Measurements from ENCODE around the gene ZMYND8. TPM values are rescaled to one million over a fixed set of nuclear protein-coding genes. Genes with fewer than 3 reads are reported as not detected.

ZMYND8 gene
- total RNA-seq, 2 donors from 2014 or later = 18.9 to 19.1 TPM

DNA sequence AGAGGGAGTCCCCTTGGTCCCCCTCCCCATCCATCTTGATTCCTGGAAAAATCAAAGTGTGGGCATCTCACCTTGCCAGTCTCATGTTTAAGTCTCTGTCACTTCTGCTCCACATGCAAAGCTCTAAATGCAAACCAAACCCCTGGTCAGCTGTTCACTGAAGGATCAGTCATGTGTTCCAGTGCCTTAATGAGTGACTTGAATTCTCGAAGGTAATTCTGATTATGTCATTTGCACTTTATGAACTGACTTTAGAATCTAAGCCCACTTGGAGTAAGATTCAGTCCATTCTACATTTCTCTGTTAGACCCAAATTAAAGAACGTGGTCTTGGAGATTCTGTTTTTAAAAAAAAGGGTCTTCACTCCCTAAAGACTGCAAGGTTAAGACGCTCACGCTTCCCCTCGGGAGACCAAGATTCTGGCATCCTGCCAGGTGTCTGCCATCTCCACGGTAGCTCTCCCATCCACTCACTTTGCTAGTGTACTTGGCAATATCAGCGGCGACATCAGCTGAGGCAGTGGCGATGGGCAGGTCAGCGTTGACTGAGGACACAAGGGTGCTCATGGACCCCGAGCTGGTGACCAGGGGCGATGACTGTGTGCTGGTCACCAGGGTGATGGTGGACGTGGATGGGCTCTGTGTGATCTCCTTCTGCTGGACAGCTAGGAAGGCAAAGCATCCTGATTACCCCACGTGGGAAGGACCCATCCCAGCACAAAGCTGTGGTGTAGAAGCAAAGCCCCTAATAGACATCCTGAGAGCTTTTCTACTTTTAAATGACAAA is 120.5 kb downstream of the ZMYND8 start:
- Histone ChIP-seq H3K27ac (no peak overlapping the region), H3K9me3 (no peaks in the 10 kb centered on the region), H3K4me3 (no peak overlapping the region), H3K36me3 (replicated peaks in 1 of 2; ENCODE audit: insufficient read depth in 1 of 2, low read depth in 2 of 2) (peaks cover 6 to 21% of the 10 kb centered on the region in 2 donors), H3K27me3 (no peaks in the 10 kb centered on the region), H3K4me1 (no peaks in the 10 kb centered on the region)
- WGBS, 2 donors = 84 to 90% methylated on average over 14 of the region's 14 CpGs
- no peak for DNase-seq
- TF ChIP-seq, protein P1, sequence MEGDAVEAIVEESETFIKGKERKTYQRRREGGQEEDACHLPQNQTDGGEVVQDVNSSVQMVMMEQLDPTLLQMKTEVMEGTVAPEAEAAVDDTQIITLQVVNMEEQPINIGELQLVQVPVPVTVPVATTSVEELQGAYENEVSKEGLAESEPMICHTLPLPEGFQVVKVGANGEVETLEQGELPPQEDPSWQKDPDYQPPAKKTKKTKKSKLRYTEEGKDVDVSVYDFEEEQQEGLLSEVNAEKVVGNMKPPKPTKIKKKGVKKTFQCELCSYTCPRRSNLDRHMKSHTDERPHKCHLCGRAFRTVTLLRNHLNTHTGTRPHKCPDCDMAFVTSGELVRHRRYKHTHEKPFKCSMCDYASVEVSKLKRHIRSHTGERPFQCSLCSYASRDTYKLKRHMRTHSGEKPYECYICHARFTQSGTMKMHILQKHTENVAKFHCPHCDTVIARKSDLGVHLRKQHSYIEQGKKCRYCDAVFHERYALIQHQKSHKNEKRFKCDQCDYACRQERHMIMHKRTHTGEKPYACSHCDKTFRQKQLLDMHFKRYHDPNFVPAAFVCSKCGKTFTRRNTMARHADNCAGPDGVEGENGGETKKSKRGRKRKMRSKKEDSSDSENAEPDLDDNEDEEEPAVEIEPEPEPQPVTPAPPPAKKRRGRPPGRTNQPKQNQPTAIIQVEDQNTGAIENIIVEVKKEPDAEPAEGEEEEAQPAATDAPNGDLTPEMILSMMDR (IDR thresholded peaks at IDR 0.05) = no peak
- TF ChIP-seq POLR2A (IDR thresholded peaks at IDR 0.05) = no peak
- intact Hi-C loops (cut with DNase I) = no loop called here
- no peak for ATAC-seq

DNA sequence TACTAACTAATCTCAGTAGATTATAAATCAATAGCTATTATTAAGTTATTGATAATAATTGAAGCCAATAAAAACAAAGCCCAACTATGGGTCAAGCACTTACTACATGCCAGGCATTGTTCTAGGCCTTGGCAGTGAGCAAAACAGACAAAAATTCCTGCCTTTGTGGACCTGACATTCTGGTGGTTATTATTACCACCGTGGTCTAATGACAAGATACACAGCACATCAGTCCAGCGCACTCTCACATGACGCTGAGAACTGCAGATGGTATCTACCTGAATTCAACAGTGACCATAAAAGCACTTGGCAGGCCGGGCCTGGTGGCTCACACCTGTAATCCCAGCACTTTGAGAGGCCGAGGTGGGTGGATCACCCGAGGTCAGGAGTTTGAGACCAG is 121.4 kb downstream of the ZMYND8 start:
- 94 to 95% methylated on average over 6 of the region's 6 CpGs for WGBS, 2 donors
- DNase-seq = no peak
- Histone ChIP-seq H3K27ac (no peak overlapping the region), H3K9me3 (no peaks in the 10 kb centered on the region), H3K27me3 (no peaks in the 10 kb centered on the region), H3K4me3 (no peak overlapping the region), H3K4me1 (no peaks in the 10 kb centered on the region), H3K36me3 (replicated peaks in 1 of 2; ENCODE audit: insufficient read depth in 1 of 2, low read depth in 2 of 2) (peaks cover 6 to 21% of the 10 kb centered on the region in 2 donors)
- intact Hi-C loops (cut with DNase I) = no loop called here
- ATAC-seq = no peak
- TF ChIP-seq, protein P1 (IDR thresholded peaks at IDR 0.05) = no peak
- TF ChIP-seq POLR2A (IDR thresholded peaks at IDR 0.05) = no peak

DNA sequence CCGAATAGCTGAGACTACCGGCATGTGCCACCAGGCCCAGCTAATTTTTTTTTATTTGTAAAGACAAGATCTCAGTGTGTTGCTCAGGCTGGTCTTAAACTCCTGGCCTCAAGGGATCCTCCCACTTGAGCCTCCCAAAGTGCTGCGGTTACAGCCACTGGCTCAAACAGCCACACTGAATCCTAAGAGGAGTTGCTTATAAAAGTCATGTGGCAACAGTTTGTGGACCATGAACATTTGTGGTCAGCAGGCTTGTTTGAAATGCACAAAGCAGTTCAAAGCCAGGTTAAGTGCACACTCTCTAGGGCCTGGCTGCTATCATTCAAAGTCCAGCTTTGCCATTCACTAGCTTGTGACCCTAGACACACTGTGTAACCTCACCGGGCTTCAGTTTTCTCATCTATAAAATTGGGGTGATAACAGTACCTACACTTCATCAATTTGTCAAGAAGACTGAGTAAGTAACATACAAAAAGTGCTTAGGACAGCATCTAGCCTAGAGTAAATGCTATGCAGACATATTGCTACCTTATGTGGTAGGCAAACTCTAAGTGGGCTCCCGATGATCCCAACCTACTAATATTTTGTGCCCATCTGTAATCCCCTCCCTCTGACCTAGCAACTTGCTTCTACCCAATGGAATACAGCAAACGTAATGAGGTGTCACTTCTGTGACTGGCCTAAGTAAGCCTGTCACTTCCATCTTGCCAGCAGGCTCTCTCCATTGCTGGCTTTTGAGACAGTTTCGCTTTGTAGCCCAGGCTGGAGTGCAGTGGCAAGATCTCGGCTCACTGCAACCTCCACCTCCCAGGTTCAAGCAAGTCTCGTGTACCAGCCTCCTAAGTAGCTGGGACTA is 122.9 kb downstream of the ZMYND8 start:
- Histone ChIP-seq H3K4me3 (no peak overlapping the region), H3K27ac (no peak overlapping the region), H3K27me3 (no peaks in the 10 kb centered on the region), H3K4me1 (no peaks in the 10 kb centered on the region), H3K36me3 (replicated peaks in 1 of 2; ENCODE audit: insufficient read depth in 1 of 2, low read depth in 2 of 2) (peaks cover 6 to 21% of the 10 kb centered on the region in 2 donors), H3K9me3 (no peaks in the 10 kb centered on the region)
- no peak for ATAC-seq
- intact Hi-C loops (cut with DNase I) = no loop called here
- 92 to 94% methylated on average over 6 to 9 of the region's 9 CpGs for WGBS, 2 donors
- no peak for DNase-seq
- TF ChIP-seq, protein P1 (IDR thresholded peaks at IDR 0.05) = no peak
- TF ChIP-seq POLR2A (IDR thresholded peaks at IDR 0.05) = no peak

DNA sequence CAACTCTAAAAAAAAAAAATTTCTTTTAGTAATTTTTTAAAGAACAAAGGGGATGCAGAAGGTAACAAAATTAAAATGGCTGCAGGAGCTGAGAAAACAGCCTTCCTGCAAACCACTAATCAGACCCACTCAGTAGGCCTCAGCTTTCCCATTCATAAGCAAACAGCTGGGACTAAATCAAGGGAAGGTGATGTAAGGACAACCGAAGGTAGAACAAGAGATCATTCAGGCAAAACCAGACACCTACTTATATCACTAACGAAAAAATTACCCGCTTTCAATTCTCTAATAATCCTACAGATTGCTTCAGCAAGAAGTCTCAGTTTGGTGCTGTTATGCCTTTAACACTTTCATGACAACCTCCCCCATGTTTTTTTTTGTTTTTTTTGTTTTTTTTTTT is 124.0 kb downstream of the ZMYND8 start:
- H3K27ac ChIP-seq = no peak overlapping the region
- no peak overlapping the region for H3K4me3 ChIP-seq
- H3K27me3 ChIP-seq = no peaks in the 10 kb centered on the region
- no peaks in the 10 kb centered on the region for H3K9me3 ChIP-seq
- peaks cover 6 to 20% of the 10 kb centered on the region in 2 donors for H3K36me3 ChIP-seq (replicated peaks in 1 of 2; ENCODE audit: insufficient read depth in 1 of 2, low read depth in 2 of 2)
- intact Hi-C loops (cut with DNase I) = no loop called here
- TF ChIP-seq, protein P1 (IDR thresholded peaks at IDR 0.05) = no peak
- TF ChIP-seq POLR2A (IDR thresholded peaks at IDR 0.05) = no peak
- ATAC-seq = no peak
- 90 to 95% methylated on average over 3 of the region's 3 CpGs for WGBS, 2 donors
- H3K4me1 ChIP-seq = no peaks in the 10 kb centered on the region
- DNase-seq = no peak
